ENCODE results near the gene HPSE2.

Gene HPSE2

GRCh38 chr10:98831391-98831790 is 404.3 kb downstream of the HPSE2 start:
- no peak for DNase-seq

GRCh38 chr10:98825741-98826140 is 409.9 kb downstream of the HPSE2 start:
- DNase-seq = no peak

- no peak for DNase-seq
Measured at GRCh38 chr10:98817396-98817795, 418.3 kb downstream of the HPSE2 start.

- DNase-seq = no peak
Measured at GRCh38 chr10:98815039-98815885, 420.4 kb downstream of the HPSE2 start.

- no peak for DNase-seq
Measured at GRCh38 chr10:98814470-98814869, 421.2 kb downstream of the HPSE2 start.

DNA sequence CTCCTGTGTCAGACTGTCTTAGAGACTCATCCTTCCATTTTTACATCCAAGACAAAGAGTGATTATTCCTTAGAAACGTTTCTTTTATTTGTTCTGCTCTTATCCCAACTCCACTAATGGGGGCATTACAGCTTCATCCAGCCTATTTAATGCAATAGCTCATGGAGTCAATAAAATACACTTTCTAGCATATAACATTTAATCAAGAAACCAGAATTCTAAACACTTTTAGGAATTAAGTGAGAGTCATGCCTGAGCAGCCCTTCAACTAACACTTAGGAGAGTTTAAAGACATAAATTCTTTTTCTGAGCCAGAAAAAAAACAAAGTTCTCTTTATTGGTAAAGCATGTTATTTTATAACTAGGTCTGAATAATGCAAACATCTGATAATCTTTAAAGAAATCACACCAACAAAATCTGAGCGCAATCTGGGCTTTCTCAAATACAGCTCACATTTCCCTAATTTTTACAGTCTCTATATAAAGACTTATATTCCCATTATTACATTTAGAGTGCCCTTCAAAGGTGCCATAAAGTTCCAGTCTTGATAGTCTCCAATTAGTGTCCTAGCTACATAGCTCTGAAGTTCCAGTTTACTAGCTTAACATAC is 427.3 kb downstream of the HPSE2 start:
- DNase-seq = no peak

GRCh38 chr10:98800263-98800662 is 435.4 kb downstream of the HPSE2 start:
- DNase-seq = no peak

- DNase-seq = no peak
Measured at GRCh38 chr10:98795467-98795866, 440.2 kb downstream of the HPSE2 start.

- no peak for DNase-seq
Measured at GRCh38 chr10:98790817-98791216, 444.8 kb downstream of the HPSE2 start.

- DNase-seq = no peak
Measured at GRCh38 chr10:98778277-98778759, 457.3 kb downstream of the HPSE2 start.

DNA sequence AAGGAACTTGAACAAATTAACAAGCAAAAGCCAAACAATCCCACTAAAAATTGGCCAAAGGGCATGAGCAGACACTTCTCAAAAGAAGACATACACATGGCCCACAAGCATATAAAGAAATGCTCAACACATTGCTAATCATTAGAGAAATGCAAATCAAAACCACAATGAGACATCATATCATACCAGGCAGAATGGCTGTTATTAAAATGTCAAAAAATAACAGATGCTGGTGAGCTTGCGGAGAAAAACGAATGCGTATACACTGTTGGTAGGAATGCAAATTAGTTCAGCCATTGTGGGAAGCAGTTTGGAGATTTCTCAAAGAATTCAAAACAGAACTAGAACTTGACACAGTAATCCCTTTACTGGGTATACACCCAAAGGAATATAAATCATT is 477.2 kb downstream of the HPSE2 start:
- no peak for DNase-seq

- DNase-seq = no peak
Measured at GRCh38 chr10:98748298-98748697, 487.4 kb downstream of the HPSE2 start.

GRCh38 chr10:98745645-98746044 is 490.0 kb downstream of the HPSE2 start:
- DNase-seq = no peak

GRCh38 chr10:98720551-98720950 is 515.1 kb downstream of the HPSE2 start:
- DNase-seq = no peak

GRCh38 chr10:98713586-98713985 is 522.1 kb downstream of the HPSE2 start:
- DNase-seq = no peak

DNA sequence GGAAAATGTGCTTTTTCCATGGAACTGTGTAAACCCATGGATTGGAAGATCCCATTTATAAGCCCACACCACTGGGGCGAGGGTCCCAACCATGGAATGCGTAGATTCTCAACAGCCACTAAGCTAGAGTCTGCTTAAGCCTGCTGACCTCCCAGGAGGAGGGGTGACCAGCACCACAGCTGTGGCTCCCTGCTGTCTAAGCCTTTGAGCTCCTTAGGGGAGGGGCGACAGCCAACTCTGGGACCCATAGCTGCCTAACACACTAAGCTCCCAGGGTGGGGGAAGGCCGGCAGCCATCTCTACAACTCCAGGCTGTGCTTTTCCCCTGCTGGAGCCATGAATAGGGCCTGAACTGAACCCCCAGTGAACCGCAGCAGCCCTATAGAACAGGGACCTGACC is 539.1 kb downstream of the HPSE2 start:
- DNase-seq = no peak

DNA sequence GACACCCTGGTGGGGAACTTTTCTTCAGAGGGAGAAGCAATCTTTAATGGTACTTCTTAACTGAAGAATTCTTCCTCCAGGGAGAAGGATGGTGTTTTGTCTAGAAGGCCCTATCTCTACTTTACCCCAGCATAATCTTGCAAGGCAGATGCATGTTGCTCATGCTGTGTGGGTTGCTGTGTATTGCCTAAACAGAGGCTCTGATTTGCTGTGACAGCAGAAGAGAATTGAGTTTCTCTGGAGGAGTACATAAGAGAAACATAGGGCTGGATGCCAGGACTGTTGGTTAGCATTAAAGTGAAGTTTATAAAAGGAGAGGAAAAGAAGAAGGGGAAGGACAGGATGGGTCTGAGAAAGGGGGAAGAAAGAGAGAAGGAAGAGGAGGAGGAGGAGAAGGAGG is 540.8 kb downstream of the HPSE2 start:
- no peak for DNase-seq

DNA sequence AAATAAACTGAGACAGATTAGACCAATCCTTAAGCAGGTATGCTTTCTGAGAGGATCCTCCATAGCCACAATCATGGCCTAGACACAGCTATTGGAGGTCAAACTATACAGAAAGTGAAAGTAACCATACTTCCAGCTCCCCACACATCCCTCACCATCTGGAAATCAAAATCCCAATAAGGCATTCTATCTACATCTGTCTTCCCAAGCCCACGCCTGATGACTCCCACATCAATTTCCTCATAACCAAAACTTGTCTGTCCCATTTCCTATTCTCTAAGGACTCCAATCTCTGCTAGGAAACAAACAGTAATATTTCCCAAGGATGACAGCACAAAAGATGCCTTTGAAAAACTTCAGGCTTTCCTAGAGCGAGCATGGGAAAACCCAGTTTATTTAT is 541.6 kb downstream of the HPSE2 start:
- no peak for DNase-seq

DNA sequence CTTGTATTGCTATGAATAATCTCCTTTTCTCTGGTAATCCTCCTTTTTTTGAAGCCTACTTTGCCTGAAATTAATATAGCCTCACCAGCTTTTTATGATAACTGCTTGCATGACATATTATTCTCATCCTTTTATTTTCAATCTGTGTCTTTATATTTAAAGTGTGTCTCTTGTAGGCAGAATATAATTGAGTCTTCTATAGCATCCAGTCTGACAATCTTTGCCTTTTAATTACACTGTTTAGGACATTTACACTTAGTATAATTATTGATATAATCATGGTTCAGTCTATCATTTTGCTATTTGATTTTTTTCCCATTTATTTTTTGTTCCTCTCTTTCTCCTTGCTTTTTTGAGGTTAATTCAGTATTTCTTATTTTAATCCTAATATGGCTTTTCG is 548.0 kb downstream of the HPSE2 start:
- no peak for DNase-seq

DNA sequence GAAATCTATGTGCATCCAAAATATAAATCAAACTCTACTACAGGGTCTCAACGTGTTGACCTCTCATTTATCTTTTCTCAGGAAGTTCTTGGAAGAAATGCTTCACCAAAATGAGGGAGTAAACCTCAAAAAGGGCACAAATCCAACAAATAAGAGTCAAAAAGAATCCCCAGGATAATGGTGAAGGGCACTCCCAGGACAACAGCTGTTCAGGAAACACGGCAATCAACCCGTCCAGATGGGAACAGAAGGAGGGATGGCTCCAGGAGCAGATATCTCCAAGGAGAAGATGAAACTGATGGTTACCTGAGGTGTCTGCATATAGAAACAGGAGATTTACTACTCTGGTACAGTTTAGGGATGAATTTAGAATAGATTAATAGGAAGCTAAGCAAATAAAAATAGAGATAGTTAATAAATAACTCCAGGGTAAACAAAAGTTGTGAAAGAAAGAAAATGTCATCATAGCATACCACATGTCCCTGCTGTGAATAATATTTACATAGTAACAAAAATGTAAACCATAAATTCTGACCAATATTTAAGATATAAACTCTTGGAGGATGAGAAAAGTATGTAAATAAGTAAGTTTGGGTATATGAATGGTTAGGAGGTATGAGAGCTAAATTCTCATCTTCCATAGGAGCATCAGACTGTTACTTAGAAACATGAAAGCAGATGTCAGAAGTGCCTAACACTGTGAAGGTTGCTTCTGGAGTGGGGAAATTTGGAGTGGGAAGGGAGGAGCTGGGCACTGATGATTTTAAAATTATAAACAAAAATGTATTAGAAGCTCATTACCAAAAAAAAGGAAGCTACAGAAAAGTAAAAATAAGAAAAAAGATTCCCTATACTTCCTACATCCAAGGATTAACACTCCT is 551.4 kb downstream of the HPSE2 start:
- no peak for DNase-seq

GRCh38 chr10:98676895-98677294 is 558.8 kb downstream of the HPSE2 start:
- no peak for DNase-seq

DNA sequence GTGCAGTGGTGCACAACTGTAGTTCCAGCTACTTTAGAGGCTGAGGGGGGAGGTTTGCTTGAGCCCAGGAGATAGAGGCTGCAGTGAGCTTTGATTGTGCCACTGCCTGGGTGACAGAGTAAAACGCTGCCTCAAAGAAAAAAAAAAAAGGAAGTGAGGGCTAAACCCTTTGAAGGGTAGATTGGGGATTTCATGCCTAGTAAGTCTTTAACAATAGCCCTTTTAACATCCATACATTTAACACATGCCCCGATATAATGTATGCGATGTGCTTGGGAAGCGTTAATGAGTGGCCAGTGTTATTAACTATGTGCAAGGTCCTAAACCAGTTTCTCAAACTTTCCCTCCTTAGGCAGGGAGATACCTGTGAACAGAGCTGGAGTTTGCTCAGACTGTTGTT is 559.8 kb downstream of the HPSE2 start:
- DNase-seq = no peak

GRCh38 chr10:98673171-98673782 is 562.4 kb downstream of the HPSE2 start:
- no peak for DNase-seq

Data from CD4-positive, alpha-beta T cell treated with Interleukin-4 for 1 hour (primary cell).